Superior temporal gyrus (tissue), 1 donor: ENCODE measurements around the gene EXPH5.

Experiments
- DNase-seq: peaks from one replicate; pipeline ENCODE4 v3.0.0-alpha.2; 2016; ENCODE audit errors: extremely low spot score

EXPH5 gene

DNA sequence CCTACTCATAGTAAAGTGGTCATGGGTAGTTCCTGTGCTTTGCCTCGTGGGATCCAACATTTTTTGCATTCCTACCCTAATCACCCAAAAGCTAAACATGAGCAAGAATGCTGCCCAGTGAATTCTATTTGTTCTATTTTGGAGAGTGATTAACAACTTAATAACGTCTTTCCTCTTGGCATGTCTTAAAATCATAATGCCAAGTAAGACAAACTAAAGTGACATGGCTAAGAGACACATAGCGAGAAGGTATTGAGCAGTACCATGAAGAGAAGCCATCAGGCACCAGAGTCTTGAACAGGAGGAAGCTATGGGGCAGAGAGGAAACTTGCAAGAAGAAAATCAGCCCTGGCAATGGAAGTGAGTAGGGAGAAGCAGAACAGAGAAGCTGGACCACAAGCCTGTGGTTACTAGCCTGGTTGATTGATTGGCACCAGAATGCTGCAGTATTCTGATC, 32.0 kb downstream of the EXPH5 start:
- DNase-seq: no peak

GRCh38 chr11:108559904-108560303, 33.7 kb downstream of the EXPH5 start:
- no peak for DNase-seq

DNA sequence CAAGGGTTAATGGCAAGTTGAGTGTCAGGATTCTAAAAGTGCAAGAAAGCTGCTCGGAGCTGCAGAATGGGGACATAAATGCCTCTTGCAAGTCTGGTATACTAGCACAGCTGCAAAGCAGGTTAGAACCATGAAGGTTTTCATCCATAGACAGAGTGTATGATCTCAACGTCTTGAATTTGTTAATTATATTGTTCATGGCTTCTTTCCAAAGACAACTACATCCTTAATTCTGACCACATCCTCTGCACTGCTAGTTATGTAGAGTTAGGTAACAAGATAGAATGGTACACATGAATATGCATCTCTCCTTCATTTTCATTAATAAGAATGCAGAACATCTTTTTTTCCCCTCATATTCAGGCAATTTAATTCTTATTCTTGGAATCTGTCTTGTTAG, 34.2 kb downstream of the EXPH5 start:
- no peak for DNase-seq

GRCh38 chr11:108558222-108558621, 35.3 kb downstream of the EXPH5 start:
- DNase-seq: no peak

DNA sequence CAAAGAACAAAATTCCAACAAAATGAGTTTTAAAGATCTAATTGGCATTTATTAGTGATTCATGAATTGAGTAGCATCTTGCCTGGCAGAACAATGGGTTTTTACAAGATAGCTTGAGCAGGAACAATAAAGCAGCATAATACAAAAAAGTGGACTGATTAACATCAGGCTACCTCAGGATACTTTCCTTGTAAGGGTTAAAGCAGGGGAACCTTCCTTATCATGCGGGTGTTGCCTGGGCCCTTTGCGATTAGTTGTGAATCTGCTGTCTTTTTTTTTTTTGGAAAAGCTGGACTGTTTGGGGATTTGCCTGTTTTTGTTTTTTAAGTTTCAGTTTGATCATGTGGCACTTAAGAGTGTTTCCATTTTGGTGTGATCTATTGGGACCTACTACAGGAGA, 37.5 kb downstream of the EXPH5 start:
- no peak for DNase-seq

- DNase-seq: no peak
These were observed 41.7 kb downstream of the EXPH5 start for GRCh38 chr11:108551651-108552462.

DNA sequence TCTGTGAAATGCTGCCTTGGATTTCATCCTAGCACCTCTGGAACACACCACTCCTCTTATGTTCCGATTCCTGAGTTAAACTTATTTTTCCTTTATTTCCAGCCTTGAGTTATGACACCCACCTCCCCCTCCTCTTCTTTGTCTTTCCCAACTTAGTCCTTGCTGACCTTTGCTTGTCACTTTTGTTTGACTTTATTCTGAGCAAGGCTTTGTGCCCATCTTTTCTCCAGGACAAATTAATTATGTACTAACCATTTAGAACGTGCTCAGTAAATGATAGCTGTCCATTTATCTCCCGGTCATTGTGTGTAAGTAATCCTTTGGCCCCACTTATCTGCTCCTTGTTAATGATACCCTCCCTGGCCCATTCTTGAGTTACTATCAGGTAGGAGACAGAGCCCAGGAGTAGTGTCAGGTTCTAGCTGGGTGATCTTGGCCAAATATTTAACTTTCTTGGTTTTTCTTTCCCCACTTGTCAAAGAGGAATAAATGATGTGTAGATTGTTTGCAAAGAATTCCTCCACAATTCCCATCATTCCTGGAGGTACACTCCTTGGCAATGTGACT, 44.2 kb downstream of the EXPH5 start:
- no peak for DNase-seq

- no peak for DNase-seq
These were observed 47.6 kb downstream of the EXPH5 start for GRCh38 chr11:108545909-108546501.

GRCh38 chr11:108543316-108543964, 50.1 kb downstream of the EXPH5 start:
- no peak for DNase-seq

- no peak for DNase-seq
These were observed 52.0 kb downstream of the EXPH5 start for GRCh38 chr11:108541531-108541930.

- no peak for DNase-seq
These were observed 55.1 kb downstream of the EXPH5 start for GRCh38 chr11:108538502-108538901.

- DNase-seq: no peak
These were observed 55.5 kb downstream of the EXPH5 start for GRCh38 chr11:108538022-108538424.

- no peak for DNase-seq
These were observed 56.8 kb downstream of the EXPH5 start for GRCh38 chr11:108536783-108537182.

DNA sequence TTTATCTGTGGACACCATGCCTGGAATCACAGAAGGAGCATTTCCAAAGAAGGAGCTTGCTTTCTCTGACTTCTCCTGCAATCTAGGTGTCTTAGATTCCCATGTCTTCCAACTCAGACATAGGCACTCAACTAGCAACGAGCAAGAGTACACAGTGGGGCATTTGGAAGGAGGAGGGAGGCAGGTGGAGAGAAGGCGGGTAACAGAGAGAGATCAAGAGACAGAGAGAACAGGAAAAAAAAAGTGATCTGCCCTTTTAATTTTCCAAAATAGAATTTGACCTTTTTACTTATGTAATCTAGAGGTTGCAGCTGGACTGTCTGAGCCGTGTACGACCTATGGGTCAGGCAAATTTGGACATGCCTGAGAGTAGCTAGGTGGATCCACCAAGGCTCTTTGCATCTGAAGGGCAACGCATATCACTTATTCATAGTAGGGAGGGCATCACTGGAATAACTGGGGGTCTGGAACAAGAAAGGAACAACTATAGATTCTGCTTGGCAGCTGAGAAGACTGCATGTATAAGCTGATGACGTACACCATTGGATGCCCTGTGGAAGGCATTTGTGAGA, 58.1 kb downstream of the EXPH5 start:
- no peak for DNase-seq

DNA sequence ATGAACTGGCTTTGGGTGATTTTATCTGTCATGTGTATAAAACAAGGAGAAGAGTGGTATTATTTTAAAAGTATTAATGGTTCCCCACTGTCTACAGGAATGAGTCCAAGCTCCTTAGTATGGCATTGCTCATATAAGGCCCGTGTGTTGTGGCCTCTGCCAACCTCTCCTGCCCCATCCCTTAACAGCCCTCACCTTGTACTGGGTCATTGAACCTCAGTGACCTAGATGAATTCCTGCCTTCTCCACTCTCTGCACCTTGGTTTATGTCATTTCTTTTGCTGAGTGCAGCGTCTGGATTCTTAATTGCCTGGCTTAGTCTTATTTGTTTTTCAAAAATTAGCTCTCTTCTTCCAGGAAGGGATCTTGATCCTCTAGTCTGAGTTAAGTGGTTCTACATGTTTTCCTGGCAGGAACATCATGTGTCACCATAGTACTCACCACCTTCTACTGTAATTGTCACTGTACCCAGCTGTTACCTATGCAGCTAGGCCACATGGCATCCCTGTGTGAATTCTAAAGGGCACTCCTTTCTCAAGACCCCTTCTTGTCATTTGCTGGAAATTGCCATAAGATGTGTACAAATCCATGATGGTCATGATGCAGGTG, 59.2 kb downstream of the EXPH5 start:
- no peak for DNase-seq

DNA sequence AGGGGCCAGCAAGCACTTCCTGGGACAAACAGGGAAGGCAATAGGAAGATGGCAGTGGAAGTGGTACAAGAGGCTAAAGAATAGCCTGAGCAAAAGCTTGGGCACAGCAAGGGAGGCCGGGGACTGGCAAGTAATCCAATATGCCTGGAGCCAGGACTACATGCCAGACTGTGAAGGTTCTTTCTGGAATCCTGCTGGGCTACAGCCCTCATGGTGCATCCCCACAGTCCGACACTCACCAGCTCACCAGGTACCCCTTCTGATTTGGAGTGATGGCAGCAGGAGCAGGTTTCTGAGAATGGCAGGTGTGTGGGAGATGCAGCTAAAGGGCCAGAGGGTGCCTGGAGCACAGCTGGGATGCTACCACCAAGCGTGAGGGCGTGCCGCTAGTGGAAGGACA, 63.1 kb downstream of the EXPH5 start:
- no peak for DNase-seq

DNA sequence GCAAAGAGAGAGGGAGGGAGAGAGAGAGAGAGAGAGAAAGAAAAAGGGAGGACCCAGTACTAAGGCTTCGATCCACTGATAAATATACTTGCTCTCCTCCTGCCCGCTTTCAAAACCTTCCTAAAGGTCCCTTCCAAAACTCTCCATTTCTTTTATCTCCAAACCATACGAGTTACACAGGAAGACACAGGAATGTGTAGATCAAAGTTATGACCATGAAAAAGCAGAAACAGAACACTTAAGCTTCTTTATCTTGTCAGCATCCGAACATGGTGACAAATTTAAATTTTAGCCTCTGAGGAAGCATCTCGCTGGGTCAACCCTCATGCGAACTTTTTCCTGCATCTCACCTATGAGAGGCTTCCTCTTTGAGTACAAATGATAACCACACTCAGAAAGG, 66.2 kb downstream of the EXPH5 start:
- DNase-seq: no peak

GRCh38 chr11:108525161-108525560, 68.4 kb downstream of the EXPH5 start:
- no peak for DNase-seq

GRCh38 chr11:108524422-108524821, 69.1 kb downstream of the EXPH5 start:
- no peak for DNase-seq

DNA sequence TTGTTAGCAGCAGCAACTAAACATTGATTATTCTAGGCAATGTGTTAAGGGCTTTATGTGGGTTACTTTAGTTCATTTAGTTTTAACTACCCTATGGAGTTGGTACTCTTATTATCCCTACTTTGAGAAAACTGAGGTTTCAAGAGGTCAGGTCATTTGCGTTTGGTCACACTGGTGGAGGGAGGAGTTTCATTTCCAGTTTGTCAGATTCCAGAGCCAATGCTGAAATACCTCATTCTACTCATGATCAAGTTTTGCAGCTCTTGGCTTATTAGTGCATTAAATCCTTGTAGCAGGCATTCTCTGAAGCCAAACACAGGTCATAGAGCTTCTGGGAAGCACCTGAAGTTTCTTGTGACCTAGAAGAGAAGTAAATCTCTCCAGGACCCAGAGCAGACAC, 71.2 kb downstream of the EXPH5 start:
- no peak for DNase-seq

DNA sequence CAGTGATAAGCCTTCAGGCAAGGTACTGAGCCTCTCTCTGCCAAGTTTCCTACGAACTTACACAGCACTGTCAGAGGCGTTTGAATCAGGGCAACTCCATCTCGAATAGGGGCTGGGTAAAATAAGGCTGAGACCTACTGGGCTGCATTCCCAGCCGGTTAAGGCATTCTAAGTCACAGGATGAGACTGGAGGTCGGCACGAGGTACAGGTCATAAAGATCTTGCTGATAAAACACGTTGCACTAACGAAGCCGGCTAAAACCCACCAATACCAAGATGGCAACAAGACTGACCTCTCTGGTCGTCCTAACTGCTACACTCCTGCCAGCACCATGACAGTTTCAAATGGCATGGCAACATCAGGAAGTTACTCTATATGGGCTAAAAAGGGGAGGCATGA, 75.0 kb downstream of the EXPH5 start:
- no peak for DNase-seq

DNA sequence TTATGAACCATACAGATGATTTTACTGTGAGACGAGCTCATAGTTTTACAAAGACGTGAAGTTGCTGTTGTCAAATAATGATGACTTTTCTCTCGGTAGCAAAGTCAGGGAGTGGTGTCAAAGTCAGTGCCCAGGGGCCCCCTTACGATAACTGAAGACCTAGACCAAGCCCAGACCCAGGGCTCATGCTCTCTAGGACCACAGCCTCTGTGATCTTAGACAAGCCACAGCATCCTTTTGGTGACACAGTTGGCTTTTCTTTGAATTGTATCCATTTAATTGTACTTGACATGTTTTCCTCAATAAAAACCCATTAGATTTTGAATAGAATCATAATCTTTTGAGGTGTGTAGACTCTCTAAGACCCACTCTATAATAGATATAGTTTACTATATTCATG, 77.4 kb downstream of the EXPH5 start:
- no peak for DNase-seq
